Fibroblast of pulmonary artery (primary cell): ENCODE results near the gene LTB4R.
"Not testable (repeated sequence)": the region's sequence is repeated elsewhere in the genome, so short reads cannot be mapped to it uniquely, and the experiment has no call there.

Experiments used
- DNase-seq: peaks from one replicate; pipeline ENCODE4 v3.0.0-alpha.2; 2010; ENCODE audit warnings: low read depth
- H3K4me3 ChIP-seq: replicated peaks from 2 replicates; pipeline ENCODE4 v1.5.1; 2011; ENCODE audit warnings: low read depth, mild to moderate bottlenecking, control low read depth, low read length, moderate library complexity
- TF ChIP-seq, protein P1 (sequence below): IDR thresholded peaks from 2 replicates; pipeline ENCODE4 v1.5.1; 2011; ENCODE audit warnings: mild to moderate bottlenecking, control low read depth, low read length, inconsistent platforms; ENCODE audit errors: missing control alignments

Gene LTB4R

DNA sequence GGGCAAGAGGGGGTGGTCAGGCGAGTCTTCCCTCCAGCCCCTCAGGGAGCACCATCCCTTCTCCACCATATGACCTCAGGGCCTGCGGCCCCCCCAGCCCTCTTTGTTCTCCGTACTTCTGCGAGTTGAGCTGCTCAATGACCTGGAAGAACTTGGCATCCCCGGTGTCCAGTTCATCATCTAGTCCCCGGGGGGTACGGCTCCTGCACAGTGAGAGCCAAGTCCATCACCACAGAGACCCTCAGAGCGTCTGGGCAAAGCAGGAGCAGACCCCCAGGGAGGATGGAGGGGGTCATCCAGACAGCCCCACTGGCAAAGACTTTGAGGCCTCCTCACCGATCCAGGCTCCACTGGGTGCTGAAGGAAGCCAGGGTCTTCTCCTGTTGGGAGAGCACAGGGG, 14.7 kb downstream of the LTB4R start:
- H3K4me3 ChIP-seq = no peak overlapping the region
- TF ChIP-seq, protein P1, sequence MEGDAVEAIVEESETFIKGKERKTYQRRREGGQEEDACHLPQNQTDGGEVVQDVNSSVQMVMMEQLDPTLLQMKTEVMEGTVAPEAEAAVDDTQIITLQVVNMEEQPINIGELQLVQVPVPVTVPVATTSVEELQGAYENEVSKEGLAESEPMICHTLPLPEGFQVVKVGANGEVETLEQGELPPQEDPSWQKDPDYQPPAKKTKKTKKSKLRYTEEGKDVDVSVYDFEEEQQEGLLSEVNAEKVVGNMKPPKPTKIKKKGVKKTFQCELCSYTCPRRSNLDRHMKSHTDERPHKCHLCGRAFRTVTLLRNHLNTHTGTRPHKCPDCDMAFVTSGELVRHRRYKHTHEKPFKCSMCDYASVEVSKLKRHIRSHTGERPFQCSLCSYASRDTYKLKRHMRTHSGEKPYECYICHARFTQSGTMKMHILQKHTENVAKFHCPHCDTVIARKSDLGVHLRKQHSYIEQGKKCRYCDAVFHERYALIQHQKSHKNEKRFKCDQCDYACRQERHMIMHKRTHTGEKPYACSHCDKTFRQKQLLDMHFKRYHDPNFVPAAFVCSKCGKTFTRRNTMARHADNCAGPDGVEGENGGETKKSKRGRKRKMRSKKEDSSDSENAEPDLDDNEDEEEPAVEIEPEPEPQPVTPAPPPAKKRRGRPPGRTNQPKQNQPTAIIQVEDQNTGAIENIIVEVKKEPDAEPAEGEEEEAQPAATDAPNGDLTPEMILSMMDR = no peak
- DNase-seq = no peak

DNA sequence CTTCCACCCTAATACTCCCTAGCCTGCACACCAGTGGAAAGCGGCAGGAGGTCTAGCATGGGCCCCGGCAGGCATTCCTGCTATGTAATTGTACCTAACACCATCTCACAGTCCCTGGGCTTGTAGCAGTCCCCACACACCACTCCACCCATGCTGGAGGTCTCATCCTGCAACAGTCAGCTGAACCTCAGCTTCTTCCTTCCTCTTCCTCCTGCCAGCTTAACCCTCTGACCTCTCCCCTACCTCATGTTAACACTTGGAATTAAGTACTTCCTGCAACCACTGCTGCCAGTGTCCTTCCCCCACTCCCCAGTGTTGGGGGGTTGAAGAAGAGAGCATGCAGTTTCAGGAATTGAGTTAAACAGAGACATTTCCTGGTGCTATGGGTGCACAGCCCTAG, 16.0 kb downstream of the LTB4R start:
- no peak overlapping the region for H3K4me3 ChIP-seq
- DNase-seq = no peak
- TF ChIP-seq, protein P1 = no peak

DNA sequence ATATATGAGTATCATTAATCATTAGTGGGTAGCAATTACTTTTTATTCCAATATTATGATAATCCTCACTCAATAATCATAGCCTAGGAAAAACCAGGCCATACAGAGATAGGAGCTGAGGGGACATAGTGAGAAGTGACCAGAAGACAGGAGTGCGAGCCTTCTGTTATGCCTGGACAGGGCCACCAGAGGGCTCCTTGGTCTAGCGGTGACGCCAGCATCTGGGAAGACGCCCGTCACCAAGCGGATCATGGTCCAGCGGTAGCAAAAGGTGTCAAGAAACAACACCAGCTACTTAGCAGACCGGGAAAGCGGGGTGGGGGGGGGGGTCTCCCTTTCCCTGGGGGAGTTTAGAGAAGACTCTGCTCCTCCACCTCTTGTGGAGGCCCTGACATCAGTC, 16.6 kb downstream of the LTB4R start:
- peak; percentile 33 for DNase-seq
- H3K4me3 ChIP-seq = not testable (repeated sequence)
- TF ChIP-seq, protein P1 = peak; percentile 32

DNA sequence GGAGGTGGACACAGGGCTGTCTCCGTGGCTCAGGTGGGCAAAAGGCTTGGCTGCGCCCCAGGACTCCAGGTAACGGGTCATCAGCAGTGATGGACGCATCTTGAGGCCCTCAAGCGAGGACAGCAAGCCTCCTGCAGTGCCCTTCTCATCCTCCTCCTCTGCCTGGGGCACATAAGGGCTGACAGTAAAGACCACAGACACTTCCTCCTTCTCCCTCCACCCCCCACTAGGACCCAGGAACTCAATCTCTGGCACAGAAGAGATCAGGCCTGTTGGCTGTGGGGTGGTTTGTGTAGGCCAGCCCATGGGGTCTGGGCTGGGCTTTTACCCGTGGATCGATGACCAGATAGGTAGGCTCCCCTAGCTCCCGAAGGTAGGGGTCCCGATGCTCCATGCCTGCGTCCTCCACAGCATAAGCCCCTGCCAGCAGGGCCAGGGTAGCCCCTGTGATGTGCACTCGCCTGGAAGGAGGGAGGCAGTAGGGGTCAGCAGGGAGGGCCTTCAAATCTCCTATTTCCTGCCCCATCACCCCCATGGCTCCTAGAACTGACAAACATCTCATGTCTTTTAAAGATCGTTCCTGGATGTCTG, 17.9 kb downstream of the LTB4R start:
- no peak overlapping the region for H3K4me3 ChIP-seq
- TF ChIP-seq, protein P1 = no peak
- no peak for DNase-seq

DNA sequence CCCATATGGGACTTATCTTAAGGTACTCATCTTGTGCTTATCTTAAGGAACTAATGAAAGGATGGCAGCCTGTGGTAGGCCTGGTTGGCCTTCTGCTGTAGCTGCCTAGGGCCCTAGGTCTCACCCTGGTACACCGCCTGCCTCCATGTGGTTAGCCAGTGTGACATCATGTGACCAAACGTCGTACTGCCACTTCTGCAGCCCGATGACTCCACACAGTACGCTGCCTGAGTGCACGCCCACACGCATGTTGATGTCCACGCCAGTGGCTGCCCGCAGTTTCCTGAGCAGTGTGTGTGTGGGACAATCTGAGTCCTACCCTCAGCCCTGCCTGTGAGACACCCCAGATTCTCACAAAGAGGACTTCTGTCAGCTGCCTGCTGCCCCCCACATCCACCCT, 18.4 kb downstream of the LTB4R start:
- H3K4me3 ChIP-seq = no peak overlapping the region
- no peak for DNase-seq

DNA sequence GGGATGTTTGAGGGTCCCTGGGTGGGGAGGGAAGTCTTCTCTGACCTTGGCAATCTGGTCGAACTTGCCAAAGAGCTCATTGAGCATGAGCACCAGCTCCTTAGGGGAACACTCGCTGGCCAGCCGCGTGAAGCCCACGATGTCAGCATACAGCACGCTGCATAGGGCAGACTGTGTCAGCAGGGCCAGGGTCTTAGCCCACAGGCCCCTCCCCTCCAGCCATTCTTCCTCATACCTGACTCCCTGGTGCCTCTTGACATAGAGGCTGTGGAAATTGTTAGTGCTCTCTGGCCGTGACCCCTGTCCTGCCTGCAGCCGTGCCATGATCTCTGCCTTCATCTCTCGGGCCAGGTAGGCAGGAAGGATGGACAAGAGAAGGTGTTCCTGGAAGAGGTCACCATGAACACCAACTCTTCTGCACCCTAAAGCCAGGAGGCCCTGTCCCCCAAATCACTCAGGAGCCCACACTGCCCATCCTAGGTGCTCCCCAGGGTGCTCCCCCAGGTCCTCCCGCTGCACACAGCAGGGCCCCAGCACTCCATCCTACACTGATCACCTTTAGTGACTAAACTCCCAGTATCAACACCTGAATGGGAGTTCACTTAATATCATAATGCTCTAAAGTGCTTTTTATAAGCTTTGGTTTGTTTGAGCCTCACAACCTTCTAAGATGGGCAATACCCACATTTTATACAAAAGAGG, 19.8 kb downstream of the LTB4R start:
- H3K4me3 ChIP-seq = no peak overlapping the region
- no peak for DNase-seq
- TF ChIP-seq, protein P1 = no peak

More for the DNA sequence above, 18.4 kb downstream of the LTB4R start:
- TF ChIP-seq, protein P1 = no peak
